Sigmoid colon (tissue), 7 donors: ENCODE measurements around the gene CEBPB. TPM values are rescaled to one million over a fixed set of nuclear protein-coding genes. Genes with fewer than 3 reads are reported as not detected.
"Not testable (repeated sequence)": the region's sequence is repeated elsewhere in the genome, so short reads cannot be mapped to it uniquely, and the experiment has no call there.

Experiments used
- DNase-seq: peaks from one replicate; pipeline ENCODE4 v3.0.0-alpha.2; 2019
- H3K27ac ChIP-seq, 4 donors: fragments of 200-600 bp; sonication (generic); one replicate each; pipeline ENCODE4 v1.5.1; 2016 to 2019; ENCODE audit warnings: mild to moderate bottlenecking in 1 of 4
- H3K27me3 ChIP-seq, 3 donors: fragments of 200-600 bp; sonication (generic); one replicate each; pipeline ENCODE4 v1.5.1; 2019; ENCODE audit warnings: mild to moderate bottlenecking in 1 of 3
- H3K36me3 ChIP-seq, 4 donors: fragments of 200-600 bp; sonication (generic); one replicate each; pipeline ENCODE4 v1.5.1; 2016 to 2019
- H3K4me1 ChIP-seq, 4 donors: fragments of 200-600 bp; sonication (generic); one replicate each; pipeline ENCODE4 v1.5.1; 2017 to 2019
- H3K4me3 ChIP-seq, 4 donors: fragments of 200-600 bp; sonication (generic); one replicate each; pipeline ENCODE4 v1.5.1; 2017 to 2019; ENCODE audit warnings: mild to moderate bottlenecking in 2 of 4, moderate library complexity in 1 of 4
- H3K9me3 ChIP-seq, 4 donors: fragments of 200-600 bp in 3 of 4; sonication (generic) in 3 of 4; one replicate each; pipeline versions ENCODE4 v1.5.1 to v1.6.1; 2013 to 2019
- CTCF ChIP-seq, 4 experiments: fragments of 450-650 bp in 3 of 4; fragments of 200-600 bp in 1 of 4; IDR thresholded peaks; one replicate each; pipeline ENCODE4 v1.5.1; 2016 to 2019; ENCODE audit warnings: antibody characterized with exemption in 4 of 4, mild to moderate bottlenecking in 3 of 4, moderate library complexity in 2 of 4
- EP300 ChIP-seq, 4 donors: sonication (generic); formaldehyde crosslinking; IDR thresholded peaks; one replicate each; pipeline ENCODE4 v1.6.1; 2017; ENCODE audit warnings: antibody characterized with exemption in 4 of 4
- POLR2A ChIP-seq, 2 donors: fragments of 450-650 bp; IDR thresholded peaks; one replicate each; pipeline ENCODE4 v1.6.1; 2016; ENCODE audit warnings: antibody characterized with exemption in 2 of 2, mild to moderate bottlenecking in 2 of 2, moderate library complexity in 2 of 2
- POLR2AphosphoS5 ChIP-seq, 4 donors: sonication (generic); formaldehyde crosslinking; IDR thresholded peaks; one replicate each; pipeline ENCODE4 v1.6.1; 2017; ENCODE audit warnings: antibody characterized with exemption in 4 of 4
- WGBS, 2 donors: extraction: QIAGEN DNeasy Blood & Tissue Kit; methylation state at CpG; one replicate each; pipeline ENCODE4 v1.1.7; 2013; 5-methylcytosine and 5-hydroxymethylcytosine counted together
- intact Hi-C: fragments of 100-400 bp; cut with DNase I; formaldehyde crosslinking; loops from one replicate; pipeline ENCODE4 v1.15.1; 2023
- polyA plus RNA-seq, 3 donors: library from polyadenylated mRNA; stranded (reverse); fragments of 200-250 nt; gene quantifications; one replicate each; pipeline ENCODE4 v1.2.3, GENCODE V29; 2013
- total RNA-seq, 4 donors: library from RNA; depleted of rRNA; stranded (reverse); fragments of >200 nt; gene quantifications; one replicate each; pipeline ENCODE4 v1.1.0, GENCODE V29; 2016
- donor health status: healthy with polysubstance abuse.
- donor health status: Bipolar disorder and iron deficiency.
- donor health status: healthy.

Gene CEBPB
- total and polyA plus RNA-seq, 7 donors: 6.9 to 173 (median 53.2) TPM

- Histone ChIP-seq H3K27me3 (no peaks in the 10 kb centered on the region), H3K27ac (peak within 1 kb of the TSS; percentile 88 to 95 (median 91)), H3K4me3 (peak within 1 kb of the TSS; percentile 59 to 90 (median 76)), H3K36me3 (peaks cover 0 to 2% (median 0%) of the 10 kb centered on the region in 4 donors), H3K9me3 (no peaks in the 10 kb centered on the region), H3K4me1 (peaks cover 0 to 53% (median 47%) of the 10 kb centered on the region in 4 donors)
- 1 to 3% methylated on average over 99 of the region's 99 CpGs for WGBS, 2 donors
- intact Hi-C loops: no loop called here
- DNase-seq: peak; percentile 96
- peak; percentile 86 to 94 (median 91) for TF ChIP-seq POLR2AphosphoS5 (IDR thresholded peaks at IDR 0.05)
- TF ChIP-seq CTCF (IDR thresholded peaks at IDR 0.05): no peak
- TF ChIP-seq EP300 (IDR thresholded peaks at IDR 0.05): no peak
- TF ChIP-seq POLR2A (IDR thresholded peaks at IDR 0.05): peak; percentile 71 to 84
Observed at GRCh38 chr20:50153500-50154377, 36.9 kb upstream of the CEBPB start, which contains the start of gene PEDS1. Gene PEDS1, minus strand, starts transcription at chr20:50153723. Its CDS starts 86 bp downstream, at chr20:50153637.

- H3K4me1 ChIP-seq: peaks cover 0 to 12% (median 11%) of the 10 kb centered on the region in 4 donors
- H3K36me3 ChIP-seq, H3K9me3 ChIP-seq, intact Hi-C loops, DNase-seq, H3K27me3 ChIP-seq, H3K4me3 ChIP-seq, H3K27ac ChIP-seq: not testable (repeated sequence)
- WGBS, 2 donors: 81 to 91% methylated on average over 7 of the region's 7 CpGs
Observed at GRCh38 chr20:50161494-50161893, 29.1 kb upstream of the CEBPB start.

- intact Hi-C loops: no loop called here
- Histone ChIP-seq H3K27ac (peak overlapping the region; percentile 57 to 86 (median 86)), H3K4me1 (peaks cover 0 to 20% (median 18%) of the 10 kb centered on the region in 4 donors), H3K36me3 (no peaks in the 10 kb centered on the region), H3K9me3 (no peaks in the 10 kb centered on the region), H3K27me3 (no peaks in the 10 kb centered on the region), H3K4me3 (no peak overlapping the region)
- WGBS, 2 donors: 83 to 85% methylated on average over 9 of the region's 9 CpGs
- peak in 3 of 4 donors; percentile 34 to 53 (median 44) for TF ChIP-seq POLR2AphosphoS5 (IDR thresholded peaks at IDR 0.05)
- TF ChIP-seq CTCF (IDR thresholded peaks at IDR 0.05): no peak
- DNase-seq: peak; percentile 86
Observed at GRCh38 chr20:50163570-50164317, 26.9 kb upstream of the CEBPB start.

- no peaks in the 10 kb centered on the region for H3K36me3 ChIP-seq
- WGBS, 2 donors: 3 to 13% methylated on average over 20 of the region's 20 CpGs
- peak; percentile 100 for DNase-seq
- H3K4me3 ChIP-seq: peak overlapping the region in 3 of 4 donors; percentile 16 to 42 (median 33)
- intact Hi-C loops: loop anchor here (5.0 kb wide), 1 partner anchor 184 kb away; the partner anchor contains the start of gene SNAI1
- no peaks in the 10 kb centered on the region for H3K9me3 ChIP-seq
- no peaks in the 10 kb centered on the region for H3K27me3 ChIP-seq
- TF ChIP-seq CTCF (IDR thresholded peaks at IDR 0.05) (no peak), POLR2A (IDR thresholded peaks at IDR 0.05) (no peak), EP300 (IDR thresholded peaks at IDR 0.05) (peak in 3 of 4 donors; percentile 53 to 96 (median 82)), POLR2AphosphoS5 (IDR thresholded peaks at IDR 0.05) (peak; percentile 80 to 97 (median 85))
- peaks cover 0 to 28% (median 20%) of the 10 kb centered on the region in 4 donors for H3K4me1 ChIP-seq
- H3K27ac ChIP-seq: peak overlapping the region; percentile 86
Observed at GRCh38 chr20:50165684-50166554, 24.7 kb upstream of the CEBPB start.
